CD4-positive, alpha-beta T cell treated with Interferon gamma for 1 hour (primary cell): ENCODE results near the gene CCR6.

ENCODE experiments used
- DNase-seq: peaks from one replicate; pipeline ENCODE4 v3.0.0-alpha.2; 2020

CCR6 gene

DNA sequence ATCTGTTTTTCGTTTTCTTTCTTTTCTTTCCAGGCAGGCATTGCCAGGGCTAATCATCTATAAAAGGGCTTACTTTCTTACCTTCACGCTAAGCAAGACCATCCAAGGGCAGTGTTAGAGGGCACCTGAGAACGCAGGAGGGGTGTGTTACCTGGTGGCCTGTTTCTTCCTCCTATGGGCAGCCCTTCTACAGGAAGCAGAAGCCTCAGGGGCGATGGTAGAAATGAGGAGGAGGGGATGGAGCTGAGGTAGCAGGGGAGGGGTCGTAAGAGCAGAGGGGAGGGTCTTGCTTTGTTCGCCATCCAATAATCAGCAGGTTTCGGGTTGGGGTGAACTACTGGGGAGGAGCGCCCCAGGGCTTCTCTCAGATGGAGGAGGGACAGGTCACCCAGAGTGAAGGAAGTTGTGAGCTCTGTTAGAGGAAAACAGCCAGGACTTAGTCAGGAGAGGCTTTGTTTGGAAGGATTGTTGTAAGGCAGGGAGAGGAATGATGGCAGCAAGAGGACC, 1.5 kb upstream of the CCR6 start:
- DNase-seq: peak; percentile 44

DNA sequence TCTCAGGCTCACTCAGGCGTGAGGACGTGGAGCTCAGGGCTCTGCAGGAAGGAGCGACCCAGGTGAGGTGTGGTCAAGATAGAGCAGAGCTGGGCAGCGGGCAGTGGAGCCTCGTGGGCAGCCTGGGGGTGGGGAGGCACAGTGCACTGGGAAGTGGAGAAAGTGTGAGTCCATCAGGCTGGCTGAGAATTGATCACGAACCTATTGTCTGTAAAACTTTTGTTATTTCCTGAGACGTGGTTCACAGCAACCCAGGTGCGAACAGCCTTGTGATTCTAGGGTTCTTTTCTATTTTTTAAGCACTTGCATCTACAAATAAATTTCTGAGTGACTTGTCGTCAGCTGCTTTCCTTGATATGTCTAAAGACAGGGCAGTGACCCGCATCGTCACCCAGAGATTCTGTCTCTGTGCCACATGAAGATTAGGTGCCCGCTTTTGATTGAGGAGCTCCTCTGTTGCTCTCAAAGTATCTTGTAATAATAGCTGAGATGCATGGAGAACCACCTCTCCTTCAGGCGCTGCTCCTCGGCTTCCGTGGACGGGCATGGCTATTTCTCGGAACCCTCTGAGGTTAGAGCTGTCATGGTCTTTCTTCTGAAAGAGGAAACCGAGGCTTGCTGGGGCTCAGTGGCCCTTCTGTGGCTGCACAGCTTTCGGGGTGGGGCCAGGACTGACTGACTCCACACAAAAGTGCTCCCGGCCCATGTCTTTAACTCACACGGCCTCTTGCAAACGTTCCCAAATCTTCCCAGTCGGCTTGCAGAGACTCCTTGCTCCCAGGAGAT, 662 bp upstream of the CCR6 start:
- DNase-seq: peak; percentile 27

DNA sequence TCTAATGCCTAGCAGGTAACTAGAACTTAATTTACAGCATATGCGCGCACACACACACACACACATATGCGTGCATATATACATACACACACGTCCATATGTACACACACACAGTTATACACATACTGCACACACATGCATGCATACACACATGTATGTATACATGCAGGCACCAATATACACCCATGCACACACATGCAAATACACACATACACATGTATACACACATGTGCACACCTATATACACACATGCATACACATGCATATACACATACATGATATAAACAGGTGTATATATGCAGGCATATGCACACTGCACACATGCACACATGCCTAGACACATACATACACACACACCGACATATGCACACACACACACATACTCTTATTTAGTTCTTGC, 1.9 kb downstream of the CCR6 start:
- no peak for DNase-seq

DNA sequence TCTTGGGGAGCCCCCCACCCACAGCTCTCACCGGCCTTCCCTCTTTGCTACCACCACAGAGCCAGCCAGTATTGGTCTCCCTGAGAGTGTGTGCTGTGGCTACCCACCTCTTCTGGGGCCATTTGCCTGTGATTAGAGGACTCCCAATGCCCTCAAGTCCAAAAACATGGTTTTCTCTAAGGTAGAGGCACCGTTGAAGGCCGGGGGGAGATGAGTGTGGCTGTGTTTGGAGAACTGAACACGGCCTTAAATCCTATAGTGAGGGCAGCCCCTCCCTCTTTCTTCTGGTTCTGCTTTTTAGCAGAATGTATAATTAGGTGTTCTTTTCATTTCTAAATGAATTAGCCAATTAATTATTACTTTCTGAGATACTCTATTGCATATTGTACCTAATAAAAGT, 2.5 kb downstream of the CCR6 start:
- no peak for DNase-seq

DNA sequence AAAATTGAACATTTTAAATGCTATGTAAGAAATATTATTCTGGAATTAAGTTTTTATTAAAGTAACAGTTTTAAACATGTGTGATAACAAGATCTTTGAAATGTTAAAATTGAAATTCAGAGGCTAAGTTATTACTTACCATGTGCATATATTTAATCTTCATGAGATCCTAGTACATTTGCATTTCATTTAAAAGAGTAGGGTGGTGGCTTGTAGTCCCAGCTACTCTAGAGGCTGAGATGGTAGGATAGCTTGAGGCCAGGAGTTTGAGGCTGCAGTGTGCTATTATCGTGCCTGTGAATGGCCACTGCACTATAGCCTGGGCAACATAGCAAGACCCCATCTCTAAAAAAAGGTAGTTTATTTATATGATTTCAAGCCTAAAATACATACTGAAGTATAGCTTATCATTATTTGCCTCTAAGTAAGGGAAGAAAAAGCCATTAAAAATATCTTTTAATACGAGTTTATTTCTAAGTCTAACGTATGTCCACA, 3.0 kb downstream of the CCR6 start:
- DNase-seq: no peak

DNA sequence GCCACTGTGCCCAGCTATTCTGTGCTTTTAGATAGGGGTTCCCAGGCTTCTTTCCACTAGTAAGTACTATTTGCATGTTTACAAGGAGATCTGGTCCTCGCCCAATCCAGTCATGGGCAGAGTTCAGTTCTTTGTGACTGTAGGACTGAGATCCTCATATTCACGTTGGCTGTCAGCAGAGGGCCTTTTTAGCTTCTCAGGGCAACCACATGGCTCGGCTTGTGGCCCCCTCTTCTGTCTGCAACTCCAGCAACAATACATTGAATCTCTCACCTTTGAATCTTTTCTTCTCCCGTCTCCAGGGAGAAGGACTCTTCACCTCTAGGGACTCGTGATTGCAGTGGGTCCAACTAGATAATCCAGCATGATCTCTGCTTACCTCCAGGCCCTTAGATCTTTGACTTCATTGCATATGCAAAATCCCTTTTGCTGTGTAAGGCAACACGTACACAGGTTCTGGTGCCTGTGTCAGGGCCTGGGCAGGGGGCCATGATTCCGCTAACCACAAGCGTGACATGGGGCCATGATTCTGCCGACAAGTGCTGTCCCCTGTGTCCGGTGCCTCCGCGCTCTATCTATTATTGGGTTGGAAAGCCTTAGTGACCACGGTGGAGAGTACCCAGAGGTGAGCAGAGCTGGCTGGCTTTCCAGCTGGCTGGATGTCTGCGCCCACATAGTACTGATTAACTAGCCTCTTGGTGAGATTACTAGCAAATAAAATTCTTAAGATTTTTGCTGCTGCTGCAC, 5.1 kb downstream of the CCR6 start:
- no peak for DNase-seq

DNA sequence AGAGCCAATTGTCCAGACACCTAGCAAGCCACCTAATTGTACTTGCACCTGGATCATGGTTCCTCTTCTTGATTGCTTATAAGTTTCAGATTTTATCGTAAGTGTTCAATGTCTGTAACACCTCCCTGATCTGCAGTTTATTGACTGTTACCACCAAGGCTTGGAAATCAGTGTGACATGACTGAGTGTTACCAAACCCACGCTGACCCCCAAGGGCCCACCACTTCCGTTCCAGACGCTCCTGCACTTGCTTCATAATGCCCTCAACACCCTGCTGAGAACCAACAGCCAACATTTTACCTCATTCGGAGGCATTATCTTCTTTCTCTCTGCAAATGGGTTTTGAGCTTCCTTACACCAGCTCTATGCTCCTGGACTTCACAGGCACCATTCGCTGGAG, 6.3 kb downstream of the CCR6 start:
- no peak for DNase-seq

DNA sequence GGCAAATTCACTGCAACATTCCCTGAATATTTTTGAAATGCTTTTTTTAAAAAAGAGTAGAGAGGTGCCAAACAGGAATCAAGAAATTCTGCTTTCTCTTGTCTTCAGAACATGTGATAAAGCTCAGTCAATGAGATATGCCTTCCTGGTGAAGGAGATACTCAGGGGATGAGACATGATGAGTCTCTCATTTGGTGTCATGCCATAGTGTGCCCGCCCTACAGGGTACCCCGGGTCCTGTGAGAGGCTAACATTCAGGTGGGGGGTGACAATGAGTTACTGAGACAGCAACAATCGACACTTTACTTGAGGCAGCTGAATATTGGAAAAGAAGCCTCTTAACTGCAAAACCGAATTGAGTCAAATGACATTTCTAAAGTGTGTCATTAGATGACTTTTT, 6.7 kb downstream of the CCR6 start:
- no peak for DNase-seq

DNA sequence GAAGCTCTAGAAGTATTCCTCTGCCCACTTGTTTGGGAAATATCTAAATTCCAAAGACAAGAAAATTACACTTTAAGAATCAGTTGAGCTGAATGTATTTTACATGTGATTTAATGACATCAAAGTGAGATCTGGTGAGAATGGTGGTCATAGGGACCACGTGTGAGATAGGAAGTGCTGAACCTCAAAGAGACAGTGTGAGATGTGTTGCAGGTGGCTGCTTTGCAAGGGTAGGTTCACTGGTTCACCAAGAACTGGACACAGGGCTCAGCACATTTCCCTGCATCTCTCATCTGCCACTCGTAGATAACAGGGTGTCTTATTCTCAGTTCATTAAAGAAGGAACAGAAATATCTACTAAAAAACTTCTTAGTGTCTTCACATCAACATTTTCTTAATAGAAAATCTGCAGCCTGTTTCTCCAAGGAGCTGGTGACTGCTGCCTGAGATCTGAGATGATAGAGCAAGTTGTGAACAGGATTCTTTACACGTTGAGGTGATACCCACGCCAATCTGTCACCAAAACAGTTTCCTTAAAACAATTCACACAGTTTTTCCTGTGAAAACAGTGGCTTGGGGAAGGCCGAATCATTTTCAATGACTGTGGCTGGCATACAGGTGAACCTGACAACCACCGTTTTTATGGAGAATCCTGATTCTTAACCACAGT, 7.2 kb downstream of the CCR6 start:
- DNase-seq: no peak

DNA sequence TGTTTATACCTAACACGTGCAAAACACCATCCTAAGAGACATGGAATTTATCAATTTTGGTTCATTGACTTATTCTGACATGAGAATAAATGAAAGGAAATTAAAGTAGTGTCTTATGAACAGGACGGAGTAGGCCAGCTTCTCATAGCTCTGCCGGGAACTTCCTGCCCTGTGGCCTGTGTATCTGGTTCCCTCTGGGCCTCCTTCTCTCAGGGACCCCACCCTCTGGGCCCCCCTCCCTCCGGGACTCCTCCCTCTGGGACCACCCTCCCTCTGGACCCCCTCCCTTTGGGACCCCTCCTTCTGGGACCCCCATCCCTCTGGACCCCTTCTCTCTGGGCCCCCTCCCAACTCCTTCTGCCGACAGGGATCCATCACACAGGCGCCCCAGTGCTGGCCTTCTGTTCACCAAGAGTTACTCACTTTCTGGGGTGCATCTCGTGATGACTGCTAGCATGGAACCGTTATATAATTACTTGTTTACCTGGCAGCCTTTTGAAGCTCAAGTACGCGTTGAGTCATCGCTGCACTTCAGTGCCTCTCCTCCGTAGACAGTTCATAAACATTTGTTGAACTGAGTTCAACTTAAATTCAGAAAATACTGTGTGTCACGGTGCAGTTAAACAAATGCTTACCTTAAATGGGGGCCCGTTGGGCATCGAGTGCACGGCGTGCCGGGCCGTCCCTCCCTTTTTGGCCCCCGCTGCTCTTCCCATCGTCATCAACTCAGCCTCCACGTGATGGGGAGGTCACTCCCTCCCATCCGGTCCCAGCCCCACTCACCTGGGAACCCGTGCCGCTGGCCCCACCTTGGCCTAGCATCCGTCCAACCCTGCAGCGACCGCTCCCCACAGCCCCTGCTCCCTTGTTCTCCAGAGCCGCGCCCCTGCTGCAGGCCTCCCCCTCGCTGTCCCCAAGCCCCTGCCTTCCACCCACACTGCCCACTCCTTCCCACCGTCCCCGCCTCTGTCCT, 8.1 kb downstream of the CCR6 start:
- DNase-seq: no peak

DNA sequence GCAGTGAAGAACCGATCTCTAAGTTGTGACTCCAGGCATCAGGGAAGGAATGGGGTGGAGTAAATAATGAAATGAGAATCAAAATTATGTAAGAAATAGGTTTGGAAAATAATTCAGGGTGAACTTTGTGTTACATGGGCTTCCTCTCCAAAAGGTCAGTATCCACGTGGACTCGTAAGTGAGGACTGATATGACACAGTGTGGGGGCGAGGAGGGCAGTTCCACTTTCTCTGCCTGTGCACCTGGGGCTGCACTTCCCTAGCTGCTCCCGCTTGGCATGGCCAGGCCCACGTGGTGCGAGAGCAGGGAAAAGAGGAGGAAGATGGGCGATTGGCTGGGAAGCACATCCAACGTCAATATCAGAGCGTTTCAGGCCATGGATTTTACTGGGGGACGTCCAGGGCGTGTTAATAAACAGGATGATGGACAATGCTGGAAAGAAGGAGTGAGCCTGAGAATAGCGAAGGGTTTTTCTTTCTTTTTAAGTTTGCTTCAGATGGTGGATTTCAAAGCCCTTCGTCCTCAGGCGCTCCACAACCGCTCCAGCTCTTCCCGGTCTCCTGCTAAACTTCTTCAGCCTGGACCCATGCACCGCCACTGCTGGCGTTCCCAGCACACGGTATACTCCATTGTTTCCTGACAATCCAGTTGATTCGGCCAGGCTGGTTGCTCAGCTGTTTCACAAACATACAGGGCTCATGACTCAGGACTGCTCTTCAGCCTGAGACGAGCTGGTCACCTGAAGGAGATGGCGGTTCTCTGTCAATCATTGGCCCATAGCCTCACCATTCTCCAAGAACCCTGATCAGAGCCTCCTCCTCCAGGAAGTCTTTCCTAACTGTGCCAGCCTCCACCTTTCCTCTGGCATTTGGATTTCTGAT, 11.8 kb downstream of the CCR6 start:
- DNase-seq: no peak

DNA sequence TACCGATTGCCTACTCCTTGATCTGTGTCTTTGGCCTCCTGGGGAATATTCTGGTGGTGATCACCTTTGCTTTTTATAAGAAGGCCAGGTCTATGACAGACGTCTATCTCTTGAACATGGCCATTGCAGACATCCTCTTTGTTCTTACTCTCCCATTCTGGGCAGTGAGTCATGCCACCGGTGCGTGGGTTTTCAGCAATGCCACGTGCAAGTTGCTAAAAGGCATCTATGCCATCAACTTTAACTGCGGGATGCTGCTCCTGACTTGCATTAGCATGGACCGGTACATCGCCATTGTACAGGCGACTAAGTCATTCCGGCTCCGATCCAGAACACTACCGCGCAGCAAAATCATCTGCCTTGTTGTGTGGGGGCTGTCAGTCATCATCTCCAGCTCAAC, 13.5 kb downstream of the CCR6 start:
- DNase-seq: no peak

DNA sequence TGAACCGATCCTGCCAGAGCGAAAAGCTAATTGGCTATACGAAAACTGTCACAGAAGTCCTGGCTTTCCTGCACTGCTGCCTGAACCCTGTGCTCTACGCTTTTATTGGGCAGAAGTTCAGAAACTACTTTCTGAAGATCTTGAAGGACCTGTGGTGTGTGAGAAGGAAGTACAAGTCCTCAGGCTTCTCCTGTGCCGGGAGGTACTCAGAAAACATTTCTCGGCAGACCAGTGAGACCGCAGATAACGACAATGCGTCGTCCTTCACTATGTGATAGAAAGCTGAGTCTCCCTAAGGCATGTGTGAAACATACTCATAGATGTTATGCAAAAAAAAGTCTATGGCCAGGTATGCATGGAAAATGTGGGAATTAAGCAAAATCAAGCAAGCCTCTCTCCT, 14.2 kb downstream of the CCR6 start:
- no peak for DNase-seq

DNA sequence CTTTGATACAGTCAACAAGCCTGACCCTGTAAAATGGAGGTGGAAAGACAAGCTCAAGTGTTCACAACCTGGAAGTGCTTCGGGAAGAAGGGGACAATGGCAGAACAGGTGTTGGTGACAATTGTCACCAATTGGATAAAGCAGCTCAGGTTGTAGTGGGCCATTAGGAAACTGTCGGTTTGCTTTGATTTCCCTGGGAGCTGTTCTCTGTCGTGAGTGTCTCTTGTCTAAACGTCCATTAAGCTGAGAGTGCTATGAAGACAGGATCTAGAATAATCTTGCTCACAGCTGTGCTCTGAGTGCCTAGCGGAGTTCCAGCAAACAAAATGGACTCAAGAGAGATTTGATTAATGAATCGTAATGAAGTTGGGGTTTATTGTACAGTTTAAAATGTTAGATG, 15.0 kb downstream of the CCR6 start:
- DNase-seq: no peak

DNA sequence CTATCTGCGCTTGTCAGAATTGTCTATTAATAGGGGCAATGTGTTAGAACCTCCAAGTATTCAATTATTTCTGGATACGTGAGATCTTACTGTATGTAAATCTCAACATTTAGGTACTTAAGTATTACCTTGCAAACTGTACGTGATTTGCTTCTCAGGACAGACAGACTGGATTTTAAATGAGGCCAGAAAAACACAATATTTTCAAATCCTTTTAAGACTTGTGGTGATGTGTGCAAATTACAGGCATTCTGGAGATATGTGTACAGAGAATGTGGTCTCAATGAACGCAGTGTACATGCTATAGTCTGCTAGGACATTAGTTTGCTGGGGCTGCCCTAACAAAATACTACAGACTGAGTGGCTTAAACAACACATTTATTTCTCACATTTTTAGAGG, 16.9 kb downstream of the CCR6 start:
- no peak for DNase-seq

DNA sequence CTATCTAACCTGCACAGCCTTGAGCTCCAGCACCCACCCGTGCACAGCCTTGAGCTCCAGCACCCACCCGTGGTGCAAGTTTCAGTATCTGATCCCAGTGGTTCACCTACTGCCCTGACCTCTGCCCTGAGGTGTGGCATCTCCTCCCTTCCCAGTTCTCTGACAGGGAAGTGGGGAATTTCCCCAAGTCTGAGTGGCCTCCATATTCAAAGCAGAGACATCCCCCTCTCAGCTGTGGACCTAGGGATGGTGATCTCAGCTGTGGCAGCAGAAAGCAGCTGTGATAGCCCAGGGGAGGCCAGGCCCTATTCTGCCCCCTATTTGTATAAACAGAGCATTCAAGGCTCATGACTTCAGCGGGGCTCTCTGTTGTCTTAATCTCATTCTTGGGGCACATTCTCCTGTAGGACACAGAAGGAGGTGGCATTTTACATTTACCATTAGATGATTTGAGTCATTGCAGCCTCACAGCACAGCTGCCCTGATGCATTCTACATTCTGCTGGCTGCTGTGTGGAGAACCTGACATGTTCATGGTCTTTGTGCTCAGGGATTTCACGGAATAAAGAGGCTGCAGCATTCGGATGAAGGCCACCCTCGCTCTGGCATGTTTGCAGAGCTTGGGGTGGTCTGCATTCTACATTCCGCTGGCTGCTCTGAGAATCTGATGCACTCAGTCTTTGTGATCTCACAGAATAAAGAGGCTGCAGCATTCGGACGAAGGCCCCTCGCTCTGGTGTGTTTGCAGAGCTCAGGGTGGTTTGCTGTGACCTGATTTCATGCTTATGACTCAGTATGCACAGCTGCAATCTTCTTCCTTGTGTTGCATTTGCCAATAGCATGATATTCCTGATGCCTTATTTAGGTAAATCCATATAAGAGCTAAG, 17.9 kb downstream of the CCR6 start:
- DNase-seq: no peak

DNA sequence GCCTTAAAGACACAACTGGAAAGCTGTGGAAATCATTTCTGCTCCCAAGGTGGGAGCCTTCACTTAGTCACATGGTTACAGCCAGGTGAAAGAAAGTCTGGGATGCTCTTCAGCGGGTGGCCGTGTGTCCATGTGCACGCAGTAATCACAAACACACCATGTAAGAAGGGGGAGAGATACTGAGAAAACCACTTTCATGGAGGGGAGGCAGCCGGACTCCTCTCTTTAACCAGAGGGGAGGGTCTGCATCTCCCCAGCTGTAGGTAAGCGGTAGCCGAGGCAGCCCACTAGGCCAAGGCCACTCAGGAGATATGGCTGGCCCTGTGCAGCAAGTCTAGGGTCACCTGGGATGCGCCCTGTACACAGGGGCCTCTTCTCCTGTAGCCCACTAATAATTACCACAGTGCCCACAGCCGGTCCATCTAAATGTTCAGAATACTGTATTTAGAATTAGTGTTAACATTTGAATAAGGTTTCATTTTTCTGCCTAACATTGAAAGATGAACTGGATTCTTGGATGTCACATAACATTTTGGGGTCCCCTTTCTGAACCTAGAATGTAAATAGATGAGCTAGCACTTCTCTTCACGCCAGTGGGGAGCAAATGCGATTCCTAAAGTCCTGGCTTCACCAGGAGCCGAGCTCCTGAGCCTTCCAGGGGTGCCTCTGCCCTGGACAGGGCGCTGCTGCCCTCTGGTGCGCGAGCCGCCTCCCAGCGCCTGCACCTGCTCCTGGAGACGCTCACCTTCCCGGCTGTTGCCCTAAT, 19.0 kb downstream of the CCR6 start:
- peak; percentile 59 for DNase-seq

DNA sequence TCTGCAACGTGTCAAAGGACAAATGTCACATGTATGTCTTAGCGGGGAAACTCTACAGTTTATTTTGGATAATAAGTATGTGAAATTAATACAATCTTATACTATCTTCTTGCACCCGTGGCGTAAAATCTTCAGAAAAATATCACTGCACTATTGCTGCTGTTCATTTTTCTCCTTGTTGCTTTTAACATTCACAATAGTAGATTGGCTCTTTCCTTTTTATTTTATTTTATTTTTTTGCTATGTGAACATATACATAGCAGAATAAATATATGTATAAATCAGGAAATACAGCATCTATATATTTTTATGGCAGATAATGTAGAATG, 19.5 kb downstream of the CCR6 start:
- DNase-seq: no peak

DNA sequence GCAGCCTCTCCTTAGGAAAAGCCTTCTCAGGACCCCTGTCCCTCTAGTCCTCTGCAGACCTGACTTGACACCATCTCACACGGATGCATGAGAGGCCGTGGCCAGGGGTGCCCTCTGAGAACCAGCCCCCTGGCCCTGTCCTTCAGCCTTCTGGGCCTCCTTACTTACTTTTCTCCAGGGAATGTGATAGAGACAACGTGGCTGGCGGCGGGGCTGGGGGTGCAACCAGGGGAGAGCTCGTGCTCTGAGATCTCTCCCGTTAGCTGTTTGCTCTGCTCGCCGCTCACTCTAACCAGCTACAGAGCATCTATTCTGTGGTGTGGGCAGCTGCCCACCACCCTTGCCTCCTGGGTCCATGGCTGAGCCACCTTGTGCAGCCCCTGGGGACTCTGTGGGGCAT, 20.1 kb downstream of the CCR6 start:
- DNase-seq: no peak

DNA sequence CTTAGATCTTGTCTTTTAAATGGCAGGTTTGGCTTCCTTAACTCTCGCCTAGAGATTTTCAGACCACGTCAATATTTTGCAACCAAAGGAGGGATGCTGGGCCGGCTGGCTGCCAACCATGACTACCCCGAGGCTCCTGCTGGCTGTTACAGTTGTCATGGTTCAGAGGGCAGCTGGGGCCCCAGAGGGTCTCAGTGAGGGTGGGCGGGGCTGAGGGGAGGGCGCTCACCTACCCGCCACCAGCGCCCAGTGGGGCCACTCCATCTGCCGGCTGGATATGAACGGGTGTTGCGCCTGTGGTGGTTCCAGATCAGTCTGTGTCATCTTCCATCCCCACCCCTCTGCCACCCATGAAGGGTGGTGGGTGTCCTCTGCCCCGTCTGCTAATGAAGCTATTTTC, 22.6 kb downstream of the CCR6 start:
- no peak for DNase-seq
